Measurements from ENCODE around the gene NXPH3. TPM values are rescaled to one million over a fixed set of nuclear protein-coding genes. Genes with fewer than 3 reads are reported as not detected.

Gene NXPH3
- total RNA-seq, 1 donor from 2014 or later: 4.0 TPM

- Histone ChIP-seq H3K9me3 (replicated peaks) (no peaks in the 10 kb centered on the region), H3K4me3 (no peak overlapping the region), H3K27ac (replicated peaks) (no peak overlapping the region), H3K36me3 (no peaks in the 10 kb centered on the region), H3K4me1 (peaks cover 9% of the 10 kb centered on the region), H3K27me3 (ENCODE audit: low read depth) (no peaks in the 10 kb centered on the region)
- DNase-seq: peak; percentile 75
- intact Hi-C loops (cut with micrococcal nuclease): loop anchor here (5.0 kb wide), 2 partner anchors 54 to 119 kb away; no protein-coding TSS in a partner anchor
- peak; percentile 99 for TF ChIP-seq CTCF (IDR thresholded peaks at IDR 0.05; ENCODE audit: borderline replicate concordance)
These were observed 19.3 kb upstream of the NXPH3 start for GRCh38 chr17:49556223-49556943.

- intact Hi-C loops (cut with micrococcal nuclease): loop anchor here (5.0 kb wide), 2 partner anchors 55 to 120 kb away; no protein-coding TSS in a partner anchor
- TF ChIP-seq CTCF (IDR thresholded peaks at IDR 0.05; ENCODE audit: borderline replicate concordance): peak; percentile 63
- no peak for DNase-seq
These were observed 18.2 kb upstream of the NXPH3 start for GRCh38 chr17:49557312-49558024.

GRCh38 chr17:49564638-49565037, 11.0 kb upstream of the NXPH3 start:
- DNase-seq: no peak
- no peak overlapping the region for H3K27ac ChIP-seq (replicated peaks)

More at GRCh38 chr17:49557312-49558024, 18.2 kb upstream of the NXPH3 start:
- Histone ChIP-seq H3K4me1 (peaks cover 9% of the 10 kb centered on the region), H3K27ac (replicated peaks) (no peak overlapping the region), H3K4me3 (no peak overlapping the region), H3K9me3 (replicated peaks) (no peaks in the 10 kb centered on the region), H3K36me3 (no peaks in the 10 kb centered on the region), H3K27me3 (ENCODE audit: low read depth) (no peaks in the 10 kb centered on the region)

GRCh38 chr17:49565948-49566491, 9.7 kb upstream of the NXPH3 start:
- no peaks in the 10 kb centered on the region for H3K36me3 ChIP-seq
- H3K9me3 ChIP-seq (replicated peaks): no peaks in the 10 kb centered on the region
- TF ChIP-seq CTCF (IDR thresholded peaks at IDR 0.05; ENCODE audit: borderline replicate concordance): no peak
- DNase-seq: peak; percentile 74
- intact Hi-C loops (cut with micrococcal nuclease): loop anchor here (10.0 kb wide), 2 partner anchors 219 to 279 kb away; partner anchors contain the start of genes KAT7 and TAC4
- peak overlapping the region; percentile 83 for H3K27ac ChIP-seq (replicated peaks)
- H3K4me3 ChIP-seq: no peak overlapping the region
- peaks cover 42% of the 10 kb centered on the region for H3K4me1 ChIP-seq
- H3K27me3 ChIP-seq (ENCODE audit: low read depth): no peaks in the 10 kb centered on the region

More at GRCh38 chr17:49564638-49565037, 11.0 kb upstream of the NXPH3 start:
- Histone ChIP-seq H3K9me3 (replicated peaks) (no peaks in the 10 kb centered on the region), H3K27me3 (ENCODE audit: low read depth) (no peaks in the 10 kb centered on the region), H3K4me3 (no peak overlapping the region), H3K36me3 (no peaks in the 10 kb centered on the region), H3K4me1 (peaks cover 35% of the 10 kb centered on the region)
- TF ChIP-seq CTCF (IDR thresholded peaks at IDR 0.05; ENCODE audit: borderline replicate concordance): no peak
- intact Hi-C loops (cut with micrococcal nuclease): loop anchor here (10.0 kb wide), 2 partner anchors 220 to 280 kb away; partner anchors contain the start of genes KAT7 and TAC4

- Histone ChIP-seq H3K27me3 (ENCODE audit: low read depth) (no peaks in the 10 kb centered on the region), H3K9me3 (replicated peaks) (no peaks in the 10 kb centered on the region), H3K4me1 (peaks cover 42% of the 10 kb centered on the region), H3K4me3 (no peak overlapping the region), H3K27ac (replicated peaks) (peak overlapping the region; percentile 83), H3K36me3 (no peaks in the 10 kb centered on the region)
- intact Hi-C loops (cut with micrococcal nuclease): loop anchor here (10.0 kb wide), 2 partner anchors 218 to 278 kb away; partner anchors contain the start of genes KAT7 and TAC4
- no peak for DNase-seq
- TF ChIP-seq CTCF (IDR thresholded peaks at IDR 0.05; ENCODE audit: borderline replicate concordance): no peak
These were observed 9.0 kb upstream of the NXPH3 start for GRCh38 chr17:49566668-49567071.

Data from left ventricle myocardium inferior (tissue), 1 donor.